PC-3 (cell line): ENCODE data around the gene CDK7. TPM values are rescaled to one million over a fixed set of nuclear protein-coding genes. Genes with fewer than 3 reads are reported as not detected.
A peak's percentile ranks its signal among the peaks of the same experiment; 100 is the strongest.

Experiments
- ATAC-seq: fragments of 200-7000 bp; cut with Tn5 transposase; 2 replicates; pipeline ENCODE4 v1.9.1; 2020; ENCODE audit warnings: mild to moderate bottlenecking, moderate library complexity
- BruUV-seq: library from RNA; stranded (reverse); fragments of 400-500 nt; replicated peaks from 2 replicates; lab custom pipeline; 2021; lab: Mats Ljungman, UMichigan
- CTCF ChIA-PET: fragments of 300-600 bp; sonication (Branson Sonifier 250); formaldehyde crosslinking; loops from one replicate; lab custom pipeline; 2022; ENCODE audit warnings: antibody characterized with exemption; lab: Charles Lee
- POLR2A ChIA-PET: fragments of 300-600 bp; sonication (Branson Sonifier 250); formaldehyde crosslinking; loops from one replicate; lab custom pipeline; 2022; ENCODE audit warnings: antibody characterized with exemption; ENCODE audit not compliant: unreplicated experiment; lab: Charles Lee
- DNase-seq: peaks from one replicate; pipeline ENCODE4 v3.0.0-alpha.2; 2015
- H2AFZ ChIP-seq: fragments of 300-600 bp; sonication (generic); 2 replicates; pipeline ENCODE4 v1.6.0; 2016; ENCODE audit warnings: antibody characterized with exemption, low read length
- H3F3A ChIP-seq: fragments of 300-600 bp; sonication (generic); one replicate; pipeline ENCODE4 v1.6.0; 2017; ENCODE audit warnings: antibody characterized with exemption, low read length, control low read depth, mild to moderate bottlenecking; ENCODE audit not compliant: unreplicated experiment
- H3K27ac ChIP-seq: fragments of 300-600 bp; sonication (generic); 2 replicates; pipeline ENCODE4 v1.5.1; 2016; ENCODE audit warnings: mild to moderate bottlenecking, low read length
- H3K27me3 ChIP-seq: fragments of 300-600 bp; sonication (generic); 2 replicates; pipeline ENCODE4 v1.6.1; 2016; ENCODE audit warnings: low read length, mixed read lengths
- H3K36me3 ChIP-seq: fragments of 300-600 bp; sonication (generic); 2 replicates; pipeline ENCODE4 v1.6.1; 2016; ENCODE audit warnings: low read depth, mixed run types, low read length, mixed read lengths
- H3K4me1 ChIP-seq: fragments of 300-600 bp; sonication (generic); 2 replicates; pipeline ENCODE4 v1.5.1; 2016; ENCODE audit warnings: low read length; ENCODE audit not compliant: insufficient read depth
- H3K4me2 ChIP-seq: fragments of 300-600 bp; sonication (generic); 2 replicates; pipeline ENCODE4 v1.6.0; 2016; ENCODE audit warnings: low read length
- H3K4me3 ChIP-seq: fragments of 300-600 bp; sonication (generic); 2 replicates; pipeline ENCODE4 v1.5.1; 2016; ENCODE audit warnings: mild to moderate bottlenecking, low read length, mixed read lengths
- H3K79me2 ChIP-seq: fragments of 300-600 bp; sonication (generic); 2 replicates; pipeline ENCODE4 v1.6.1; 2017; ENCODE audit warnings: low read length, mixed read lengths
- H3K9ac ChIP-seq: fragments of 300-600 bp; sonication (generic); 2 replicates; pipeline ENCODE4 v1.6.0; 2016; ENCODE audit warnings: mild to moderate bottlenecking, low read length
- H3K9me2 ChIP-seq: fragments of 300-600 bp; sonication (generic); replicated peaks from 2 replicates; pipeline ENCODE4 v1.6.1; 2016; ENCODE audit warnings: mixed run types, low read length, mixed read lengths
- H3K9me3 ChIP-seq: fragments of 300-600 bp; sonication (generic); 2 replicates; pipeline ENCODE4 v1.6.1; 2016; ENCODE audit warnings: low read length, mixed read lengths
- H4K20me1 ChIP-seq: fragments of 300-600 bp; sonication (generic); 2 replicates; pipeline ENCODE4 v1.6.1; 2016; ENCODE audit warnings: low read length, mixed read lengths
- CTCF ChIP-seq: fragments of 300-600 bp; sonication (generic); conservative IDR thresholded peaks from 2 replicates; pipeline ENCODE4 v1.5.1; 2017; ENCODE audit warnings: antibody characterized with exemption, low read depth, mild to moderate bottlenecking, low read length
- EZH2 ChIP-seq: fragments of 300-600 bp; sonication (generic); IDR thresholded peaks from one replicate; pipeline ENCODE4 v1.6.1; 2017; ENCODE audit warnings: antibody characterized with exemption, mild to moderate bottlenecking, low read length; ENCODE audit not compliant: unreplicated experiment
- EZH2phosphoT487 ChIP-seq: fragments of 300-600 bp; sonication (generic); IDR thresholded peaks from 2 replicates; pipeline ENCODE4 v1.6.1; 2018; ENCODE audit warnings: mild to moderate bottlenecking, antibody characterized with exemption, low read length, borderline replicate concordance
- intact Hi-C: fragments of 100-400 bp; cut with micrococcal nuclease; formaldehyde crosslinking; loops from 2 replicates; pipeline ENCODE4 v1.9.0; 2023
- total RNA-seq: library from RNA; depleted of rRNA; stranded (reverse); fragments of >200 nt; gene quantifications from 2 replicates; pipeline ENCODE4 v1.2.3, GENCODE V29; 2014

Gene CDK7
- total RNA-seq, 1 experiment from 2014 or later: 26.6 TPM

- POLR2A ChIA-PET: no interaction called here
- H3K9ac ChIP-seq: no peak overlapping the region
These were observed 3.2 kb downstream of the CDK7 start for GRCh38 chr5:69237877-69238276.

GRCh38 chr5:69238760-69239251, 4.1 kb downstream of the CDK7 start:
- CTCF ChIA-PET: no interaction called here
- no peak overlapping the region for H2AFZ ChIP-seq
- peak overlapping the region; percentile 62 for H3K27ac ChIP-seq
- TF ChIP-seq EZH2phosphoT487 (no peak), CTCF (no peak), EZH2 (no peak)
- no peaks in the 10 kb centered on the region for H4K20me1 ChIP-seq
- BruUV-seq: no TSS peak
- peaks cover 72% of the 10 kb centered on the region for H3K79me2 ChIP-seq
- ATAC-seq (peak; percentile 62), DNase-seq (peak; percentile 89)
- no peaks in the 10 kb centered on the region for H3K9me2 ChIP-seq
- H3K9ac ChIP-seq: no peak overlapping the region
- H3K4me2 ChIP-seq: peak overlapping the region; percentile 71
- H3K4me1 ChIP-seq: peaks cover 30% of the 10 kb centered on the region
- H3K36me3 ChIP-seq: peaks cover 10% of the 10 kb centered on the region
- H3K9me3 ChIP-seq: no peaks in the 10 kb centered on the region
- H3K27me3 ChIP-seq: no peaks in the 10 kb centered on the region
- intact Hi-C loops: loop anchor here (1.0 to 5.0 kb wide), 2 partner anchors 91 to 147 kb away; partner anchors contain the start of gene SLC30A5
- H3K4me3 ChIP-seq: peak overlapping the region; percentile 22; the same call in 1 of the 2 replicates
- POLR2A ChIA-PET: no interaction called here
- no peaks in the 10 kb centered on the region for H3F3A ChIP-seq

More at GRCh38 chr5:69237877-69238276, 3.2 kb downstream of the CDK7 start:
- CTCF ChIA-PET: no interaction called here
- H3K79me2 ChIP-seq: peaks cover 62% of the 10 kb centered on the region
- BruUV-seq: no TSS peak
- peaks cover 10% of the 10 kb centered on the region for H3K36me3 ChIP-seq
- no peaks in the 10 kb centered on the region for H3K9me2 ChIP-seq
- H2AFZ ChIP-seq: no peak overlapping the region
- no peaks in the 10 kb centered on the region for H4K20me1 ChIP-seq
- TF ChIP-seq EZH2phosphoT487: no peak
- no peak for TF ChIP-seq EZH2
- TF ChIP-seq CTCF: no peak
- no peaks in the 10 kb centered on the region for H3K27me3 ChIP-seq
- peak overlapping the region; percentile 62 for H3K27ac ChIP-seq
- DNase-seq: no peak
- no peaks in the 10 kb centered on the region for H3F3A ChIP-seq
- H3K4me2 ChIP-seq: peak overlapping the region; percentile 71
- no peak for ATAC-seq
- H3K4me3 ChIP-seq: peak overlapping the region; percentile 37; the same call in 1 of the 2 replicates
- no peaks in the 10 kb centered on the region for H3K9me3 ChIP-seq
- intact Hi-C loops: loop anchor here (5.0 kb wide), 1 partner anchor 146 kb away; the partner anchor contains the start of gene SLC30A5
- peaks cover 33% of the 10 kb centered on the region for H3K4me1 ChIP-seq

- DNase-seq (no peak), ATAC-seq (no peak)
- POLR2A ChIA-PET: no interaction called here
- no peak overlapping the region for H3K27ac ChIP-seq
- no peak overlapping the region for H3K4me2 ChIP-seq
- intact Hi-C loops: no loop called here
- no TSS peak for BruUV-seq
- peaks cover 17% of the 10 kb centered on the region for H3K4me1 ChIP-seq
- TF ChIP-seq CTCF (no peak), EZH2phosphoT487 (no peak), EZH2 (no peak)
- peaks cover 80% of the 10 kb centered on the region for H3K79me2 ChIP-seq
- no peaks in the 10 kb centered on the region for H3K9me3 ChIP-seq
- H3K27me3 ChIP-seq: no peaks in the 10 kb centered on the region
- H4K20me1 ChIP-seq: no peaks in the 10 kb centered on the region
- H2AFZ ChIP-seq: no peak overlapping the region
- no peaks in the 10 kb centered on the region for H3K9me2 ChIP-seq
- peaks cover 10% of the 10 kb centered on the region for H3K36me3 ChIP-seq
- no peak overlapping the region for H3K9ac ChIP-seq
- no peaks in the 10 kb centered on the region for H3F3A ChIP-seq
- no peak overlapping the region for H3K4me3 ChIP-seq
- CTCF ChIA-PET: no interaction called here
These were observed 7.7 kb downstream of the CDK7 start for GRCh38 chr5:69242215-69242927.
